SW 1271 (cell line): Measurements from ENCODE around the gene LGMN.
"Not testable (repeated sequence)": the region's sequence is repeated elsewhere in the genome, so short reads cannot be mapped to it uniquely, and the experiment has no call there.

Experiments
- DNase-seq, 2 experiments: peaks; one replicate each; lab custom pipeline; 2025; lab: John Stamatoyannopoulos, UW

Gene LGMN

GRCh38 chr14:92760524-92760805 lies 12.0 kb upstream of the LGMN start:
- no peak for DNase-seq

GRCh38 chr14:92759679-92760523 lies 11.5 kb upstream of the LGMN start:
- no peak for DNase-seq

DNA sequence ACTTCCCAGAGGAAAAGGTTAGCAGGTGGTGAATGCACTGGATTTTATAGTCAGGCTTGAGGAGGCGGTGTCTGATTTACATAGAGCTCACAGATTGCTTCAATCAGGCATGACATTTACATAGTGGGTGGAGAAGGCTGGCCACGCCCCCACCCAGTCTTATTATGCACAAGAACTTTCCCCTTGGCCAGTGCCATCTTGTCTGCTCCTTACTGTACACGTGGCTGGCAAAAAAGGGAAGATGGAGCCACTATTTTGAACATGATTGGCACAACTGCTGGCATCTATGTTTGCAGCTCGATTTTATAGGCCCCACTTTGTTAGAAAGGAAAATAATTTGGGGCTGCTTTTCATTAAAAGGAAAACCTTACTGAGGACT lies 10.9 kb upstream of the LGMN start:
- DNase-seq = no peak

- DNase-seq = no peak
Measured at GRCh38 chr14:92756446-92756845, 8.0 kb upstream of the LGMN start.

DNA sequence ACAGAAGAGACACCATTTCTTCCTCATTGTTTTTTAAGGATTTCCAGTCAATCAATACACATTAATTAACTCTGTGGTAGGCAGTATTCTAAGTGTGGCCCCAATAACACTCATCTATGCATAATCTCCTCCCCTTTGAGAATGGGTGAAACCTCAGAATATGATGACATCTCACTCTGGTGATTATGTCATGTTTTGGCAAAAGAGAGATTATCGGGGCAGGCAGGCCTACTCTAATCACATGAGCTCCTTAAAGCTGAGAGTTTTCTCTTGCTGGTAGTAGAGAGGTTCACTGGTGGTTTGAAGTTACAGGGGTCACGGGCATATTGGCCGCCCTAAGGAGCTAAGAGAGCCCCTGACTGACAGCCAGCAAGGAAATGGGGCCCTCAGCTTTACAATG lies 7.1 kb upstream of the LGMN start:
- DNase-seq = no peak

DNA sequence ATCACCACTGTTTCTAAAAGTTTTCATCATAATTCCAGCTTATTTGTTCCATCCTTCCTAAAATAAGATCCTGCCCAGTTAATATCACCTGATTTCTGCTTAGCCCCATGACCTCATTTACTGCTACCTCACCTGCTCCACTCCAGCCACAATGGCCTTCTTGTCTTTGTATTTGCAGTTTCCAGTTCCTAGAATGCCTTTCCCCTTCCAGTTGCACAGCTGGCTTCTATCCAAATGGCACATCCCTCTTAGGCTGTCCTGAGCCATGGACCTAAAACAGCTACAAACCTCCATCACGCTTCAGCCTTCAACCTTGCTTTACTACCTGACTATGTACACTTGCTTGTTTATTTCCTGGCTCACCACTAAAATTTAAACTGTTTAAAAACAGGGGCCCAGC lies 6.5 kb upstream of the LGMN start:
- DNase-seq = no peak

GRCh38 chr14:92753250-92753649 lies 4.8 kb upstream of the LGMN start:
- DNase-seq = no peak

- DNase-seq = no peak
Measured at GRCh38 chr14:92751819-92752218, 3.4 kb upstream of the LGMN start.

- no peak for DNase-seq
Measured at GRCh38 chr14:92750994-92751400, 2.6 kb upstream of the LGMN start.

- not testable (repeated sequence) for DNase-seq
Measured at GRCh38 chr14:92750222-92750728, 1.8 kb upstream of the LGMN start.

GRCh38 chr14:92747701-92748258 lies 647 bp downstream of the LGMN start:
- no peak for DNase-seq

DNA sequence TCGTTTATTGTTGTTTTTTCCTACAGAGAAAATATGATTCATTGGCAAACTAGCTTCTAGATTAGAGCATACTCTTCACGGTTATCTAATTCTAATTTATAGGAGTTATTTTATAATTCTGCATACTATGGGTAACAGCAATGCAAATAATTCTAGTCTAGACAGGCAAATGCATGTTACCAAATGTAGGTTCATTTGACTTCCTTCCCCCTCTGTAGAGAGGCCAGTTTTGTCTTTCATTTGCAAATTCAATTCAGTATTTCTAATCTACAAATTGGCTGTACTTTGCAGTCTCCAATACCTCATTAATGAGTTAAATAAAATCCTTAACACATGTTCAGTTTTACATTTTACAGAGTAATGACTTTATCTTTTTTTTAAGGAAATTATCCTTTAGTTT lies 4.2 kb downstream of the LGMN start:
- DNase-seq = no peak

- no peak for DNase-seq
Measured at GRCh38 chr14:92740440-92740839, 8.0 kb downstream of the LGMN start.

GRCh38 chr14:92737619-92738188 lies 10.7 kb downstream of the LGMN start:
- DNase-seq = no peak

- no peak for DNase-seq
Measured at GRCh38 chr14:92737206-92737605, 11.2 kb downstream of the LGMN start.

- no peak for DNase-seq
Measured at GRCh38 chr14:92735344-92735743, 13.1 kb downstream of the LGMN start.

DNA sequence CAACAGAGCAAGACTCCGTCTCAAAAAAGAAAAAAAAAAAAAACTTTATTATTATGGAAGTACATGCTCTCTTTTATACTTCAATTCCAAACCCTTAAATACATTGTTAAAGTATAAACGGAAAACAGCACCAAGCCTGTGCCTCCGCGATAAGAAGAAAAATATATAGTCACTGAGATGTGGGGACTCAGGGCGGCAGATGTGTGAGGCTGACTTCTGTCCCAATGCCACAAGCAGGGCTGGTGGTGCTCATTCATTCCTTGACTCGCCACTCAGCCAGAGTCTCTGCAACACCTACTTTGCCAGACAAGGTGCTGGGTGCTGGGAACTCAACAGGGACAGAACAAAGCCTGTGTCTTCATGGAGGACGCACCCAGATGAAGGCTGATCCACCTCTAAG lies 13.8 kb downstream of the LGMN start:
- DNase-seq = no peak

DNA sequence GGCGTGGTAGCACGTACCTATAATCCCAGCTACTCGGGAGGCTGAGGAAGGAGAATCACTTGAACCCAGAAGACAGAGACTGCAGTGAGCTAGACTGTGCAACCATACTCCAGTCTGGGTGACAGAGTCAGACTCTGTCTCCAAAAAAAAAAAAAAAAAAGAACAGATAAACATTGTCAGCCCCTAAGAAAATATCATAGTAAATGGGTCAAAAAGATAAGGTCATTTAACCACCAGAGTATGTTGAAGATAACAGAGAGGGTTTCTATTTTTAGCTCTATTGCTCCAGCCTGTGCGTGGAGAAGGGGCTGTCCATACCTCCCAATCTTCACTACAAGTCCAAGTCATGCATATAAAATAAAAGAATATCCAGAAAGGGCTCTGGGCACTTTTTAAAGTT lies 15.4 kb downstream of the LGMN start:
- DNase-seq = no peak

DNA sequence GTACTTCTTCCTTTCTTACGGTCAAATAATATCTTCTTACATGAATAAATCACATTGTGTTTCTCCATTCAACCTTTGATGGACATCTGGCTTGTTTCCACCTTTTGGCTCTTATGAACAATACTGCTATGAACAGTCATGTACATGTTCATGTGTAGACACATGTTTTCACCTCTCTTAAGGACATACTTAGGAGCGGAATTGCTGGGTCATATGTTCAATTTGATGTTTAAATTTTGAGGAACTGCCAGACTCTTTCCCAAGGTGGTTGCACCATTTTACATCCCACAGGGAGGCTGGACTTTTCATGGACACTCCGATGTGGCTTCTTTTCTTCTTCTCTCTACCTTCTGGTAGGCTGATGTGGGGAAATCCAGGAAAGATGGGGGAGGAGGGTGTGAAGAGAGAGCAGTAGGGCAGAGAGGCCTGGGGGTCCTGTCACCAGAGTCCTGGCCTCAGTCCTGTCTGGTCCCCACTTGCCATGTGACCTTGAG lies 16.8 kb downstream of the LGMN start:
- no peak for DNase-seq

DNA sequence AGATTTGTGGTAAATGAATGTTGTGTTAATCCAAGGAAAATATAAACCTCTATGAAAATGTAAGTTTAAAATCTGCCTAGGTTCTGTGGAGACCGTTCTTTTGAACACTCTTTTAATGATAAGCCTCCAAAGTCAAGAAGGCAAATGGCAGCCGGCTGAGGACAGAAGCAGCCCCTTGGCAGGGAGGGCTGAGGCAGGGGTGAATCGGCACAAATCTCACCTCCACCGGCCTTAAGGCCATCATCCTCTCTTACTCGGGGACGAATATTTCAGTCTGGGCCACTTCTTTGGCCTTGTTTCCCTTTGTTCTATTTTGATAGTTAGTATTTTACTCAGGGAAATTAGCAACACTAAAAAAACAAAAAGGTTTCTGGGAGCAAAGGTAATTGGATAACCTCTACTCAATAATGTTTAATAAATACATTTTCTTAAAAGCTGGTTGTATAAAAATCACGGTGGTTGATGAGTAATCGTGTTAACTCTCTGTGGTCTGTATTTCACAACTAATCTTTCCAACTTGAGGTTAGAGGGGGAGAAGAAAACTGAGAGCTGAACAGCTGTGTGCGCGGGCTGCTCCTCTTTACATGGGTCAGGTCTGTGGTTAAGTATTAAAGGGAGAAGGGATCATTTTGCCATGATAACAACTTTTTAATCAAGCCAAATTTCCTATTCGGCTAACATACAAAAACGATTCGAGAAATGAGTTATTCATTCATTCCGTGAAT lies 18.6 kb downstream of the LGMN start:
- no peak for DNase-seq

GRCh38 chr14:92728759-92729364 lies 19.6 kb downstream of the LGMN start:
- no peak for DNase-seq

DNA sequence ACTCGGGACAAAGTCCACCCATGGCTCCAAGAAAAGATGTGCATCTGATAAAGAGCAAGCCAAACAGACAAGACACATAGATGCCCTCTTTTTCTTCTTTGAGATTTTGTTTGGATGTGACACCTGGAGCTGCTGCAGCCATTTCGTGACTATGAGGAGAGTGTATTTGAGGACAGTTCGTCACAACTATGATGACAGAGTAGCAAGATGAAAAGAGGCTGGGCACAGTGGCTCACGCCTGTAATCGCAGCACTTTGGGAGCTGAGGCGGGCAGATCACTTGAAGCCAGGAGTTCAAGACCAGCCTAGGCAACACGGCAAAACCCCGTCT lies 21.5 kb downstream of the LGMN start:
- no peak for DNase-seq
